ENCODE data around the gene LMBR1. TPM values are rescaled to one million over a fixed set of nuclear protein-coding genes. Genes with fewer than 3 reads are reported as not detected.

LMBR1 gene
- total RNA-seq, 1 donor, result 39.4 TPM

DNA sequence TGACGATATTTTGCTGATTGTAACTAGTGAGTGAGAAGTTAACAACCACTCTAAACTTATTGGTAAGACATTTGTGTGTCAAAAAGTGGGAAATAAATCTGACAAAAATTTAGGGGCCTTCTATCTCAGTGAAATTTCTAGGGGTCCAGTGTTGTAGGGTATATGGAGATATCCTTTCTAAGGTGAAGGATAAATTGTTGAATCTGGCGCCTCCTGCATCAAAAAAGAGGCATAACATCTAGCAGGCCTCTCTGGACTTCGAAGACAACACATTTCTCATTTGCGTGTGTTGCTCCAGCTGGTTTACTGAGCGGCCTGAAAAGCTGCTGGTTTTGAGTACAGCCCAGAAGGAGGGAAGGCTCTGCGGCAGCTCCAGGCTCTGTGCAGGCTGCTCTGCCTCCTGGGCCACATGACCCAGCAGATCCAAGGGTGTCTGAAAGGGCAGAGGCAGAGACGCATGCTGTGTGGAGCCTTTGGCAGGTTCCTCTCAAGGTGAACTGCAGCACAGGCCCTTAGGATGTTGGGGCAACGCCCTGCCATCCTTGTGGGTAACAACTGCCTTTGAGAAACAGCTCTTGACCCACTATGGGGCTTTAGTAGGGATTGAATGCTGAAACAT, 72.4 kb downstream of the LMBR1 start:
- H3K27me3 ChIP-seq (ENCODE audit: insufficient read depth, low read length), result no peaks in the 10 kb centered on the region
- no peaks in the 10 kb centered on the region for H4K20me1 ChIP-seq (ENCODE audit: insufficient read depth, low read length)
- H2AFZ ChIP-seq (ENCODE audit: low read length), result no peak overlapping the region
- no peaks in the 10 kb centered on the region for H3K9me3 ChIP-seq (ENCODE audit: low read depth, low read length)
- no peak for DNase-seq (ENCODE audit: insufficient read length, low spot score, missing footprints)
- H3K4me2 ChIP-seq (ENCODE audit: insufficient read depth, low read length), result no peak overlapping the region
- no peaks in the 10 kb centered on the region for H3K36me3 ChIP-seq (ENCODE audit: insufficient read depth, low read length)
- H3K27ac ChIP-seq (ENCODE audit: low read depth, low read length), result no peak overlapping the region
- no peaks in the 10 kb centered on the region for H3K4me1 ChIP-seq (ENCODE audit: insufficient read depth, low read length)
- no peaks in the 10 kb centered on the region for H3K79me2 ChIP-seq (ENCODE audit: insufficient read depth, low read length)
- H3K4me3 ChIP-seq (ENCODE audit: insufficient read depth, low read length), result no peak overlapping the region
- TF ChIP-seq, protein P1, sequence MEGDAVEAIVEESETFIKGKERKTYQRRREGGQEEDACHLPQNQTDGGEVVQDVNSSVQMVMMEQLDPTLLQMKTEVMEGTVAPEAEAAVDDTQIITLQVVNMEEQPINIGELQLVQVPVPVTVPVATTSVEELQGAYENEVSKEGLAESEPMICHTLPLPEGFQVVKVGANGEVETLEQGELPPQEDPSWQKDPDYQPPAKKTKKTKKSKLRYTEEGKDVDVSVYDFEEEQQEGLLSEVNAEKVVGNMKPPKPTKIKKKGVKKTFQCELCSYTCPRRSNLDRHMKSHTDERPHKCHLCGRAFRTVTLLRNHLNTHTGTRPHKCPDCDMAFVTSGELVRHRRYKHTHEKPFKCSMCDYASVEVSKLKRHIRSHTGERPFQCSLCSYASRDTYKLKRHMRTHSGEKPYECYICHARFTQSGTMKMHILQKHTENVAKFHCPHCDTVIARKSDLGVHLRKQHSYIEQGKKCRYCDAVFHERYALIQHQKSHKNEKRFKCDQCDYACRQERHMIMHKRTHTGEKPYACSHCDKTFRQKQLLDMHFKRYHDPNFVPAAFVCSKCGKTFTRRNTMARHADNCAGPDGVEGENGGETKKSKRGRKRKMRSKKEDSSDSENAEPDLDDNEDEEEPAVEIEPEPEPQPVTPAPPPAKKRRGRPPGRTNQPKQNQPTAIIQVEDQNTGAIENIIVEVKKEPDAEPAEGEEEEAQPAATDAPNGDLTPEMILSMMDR (IDR thresholded peaks at IDR 0.05; ENCODE audit: extremely low read depth, low read depth, low read length), result peak; percentile 33

- Histone ChIP-seq H3K36me3 (ENCODE audit: insufficient read depth, low read length) (no peaks in the 10 kb centered on the region), H4K20me1 (ENCODE audit: insufficient read depth, low read length) (no peaks in the 10 kb centered on the region), H3K4me3 (ENCODE audit: insufficient read depth, low read length) (no peak overlapping the region), H3K4me1 (ENCODE audit: insufficient read depth, low read length) (no peaks in the 10 kb centered on the region), H3K27ac (ENCODE audit: low read depth, low read length) (no peak overlapping the region), H3K4me2 (ENCODE audit: insufficient read depth, low read length) (no peak overlapping the region), H3K27me3 (ENCODE audit: insufficient read depth, low read length) (no peaks in the 10 kb centered on the region), H3K79me2 (ENCODE audit: insufficient read depth, low read length) (no peaks in the 10 kb centered on the region), H3K9me3 (ENCODE audit: low read depth, low read length) (no peaks in the 10 kb centered on the region), H2AFZ (ENCODE audit: low read length) (no peak overlapping the region)
- TF ChIP-seq, protein P1 (IDR thresholded peaks at IDR 0.05; ENCODE audit: extremely low read depth, low read depth, low read length), result no peak
- no peak for DNase-seq (ENCODE audit: insufficient read length, low spot score, missing footprints)
Measured at GRCh38 chr7:156819733-156820295, 73.2 kb downstream of the LMBR1 start.

DNA sequence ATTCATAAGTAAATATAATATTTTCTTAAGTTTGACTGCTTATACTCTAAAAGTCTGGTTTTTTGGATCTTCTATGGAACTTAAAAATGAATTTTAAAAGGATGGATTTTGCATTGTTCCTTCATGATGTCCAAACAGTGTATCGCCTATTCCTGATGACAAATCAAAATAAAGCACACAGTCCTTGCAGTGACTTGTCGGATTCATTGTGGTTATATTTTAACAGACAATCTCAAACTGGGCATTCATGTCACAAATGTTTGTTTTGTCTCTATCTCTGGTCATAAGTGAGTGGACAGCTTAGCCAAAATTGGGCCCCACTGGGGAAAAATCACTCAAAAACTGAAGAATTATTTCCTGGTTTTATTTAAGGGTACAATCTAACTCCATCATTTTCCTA, 74.8 kb downstream of the LMBR1 start:
- Histone ChIP-seq H3K27me3 (ENCODE audit: insufficient read depth, low read length) (no peaks in the 10 kb centered on the region), H3K4me2 (ENCODE audit: insufficient read depth, low read length) (no peak overlapping the region), H3K79me2 (ENCODE audit: insufficient read depth, low read length) (no peaks in the 10 kb centered on the region), H3K36me3 (ENCODE audit: insufficient read depth, low read length) (no peaks in the 10 kb centered on the region), H2AFZ (ENCODE audit: low read length) (no peak overlapping the region), H3K27ac (ENCODE audit: low read depth, low read length) (no peak overlapping the region), H3K4me1 (ENCODE audit: insufficient read depth, low read length) (no peaks in the 10 kb centered on the region), H3K4me3 (ENCODE audit: insufficient read depth, low read length) (no peak overlapping the region), H4K20me1 (ENCODE audit: insufficient read depth, low read length) (no peaks in the 10 kb centered on the region), H3K9me3 (ENCODE audit: low read depth, low read length) (no peaks in the 10 kb centered on the region)
- TF ChIP-seq, protein P1 (IDR thresholded peaks at IDR 0.05; ENCODE audit: extremely low read depth, low read depth, low read length), result no peak
- DNase-seq (ENCODE audit: insufficient read length, low spot score, missing footprints), result no peak

DNA sequence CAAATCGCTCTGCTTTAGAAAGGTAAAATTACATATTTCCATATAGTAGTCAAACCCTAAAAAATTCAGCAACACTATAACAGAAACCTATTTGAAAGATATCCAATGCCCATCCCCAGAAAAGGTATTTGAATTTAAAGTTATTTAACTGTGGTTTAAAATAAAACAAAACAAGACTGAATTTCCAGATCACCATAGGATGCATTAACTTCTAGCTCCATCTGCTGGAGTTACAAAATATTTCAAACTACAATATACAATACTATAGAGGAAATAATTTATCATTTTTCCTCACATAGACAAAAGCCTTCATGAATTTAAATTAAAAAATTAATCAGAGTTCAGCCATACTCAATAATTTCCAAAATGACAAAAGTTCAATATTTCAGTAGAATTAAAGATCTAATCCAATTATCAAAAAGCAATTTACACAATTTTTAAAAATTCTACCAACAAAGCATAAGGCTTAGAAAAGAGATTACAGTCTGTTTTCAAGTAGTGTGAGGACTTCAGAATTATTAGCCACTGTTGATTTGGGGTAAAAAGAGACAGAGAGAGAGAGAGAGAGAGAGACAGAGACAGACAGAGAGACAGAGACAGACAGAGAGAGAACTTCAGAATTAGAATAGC, 75.9 kb downstream of the LMBR1 start:
- no peaks in the 10 kb centered on the region for H3K36me3 ChIP-seq (ENCODE audit: insufficient read depth, low read length)
- no peak for DNase-seq (ENCODE audit: insufficient read length, low spot score, missing footprints)

More for the DNA sequence above, 75.9 kb downstream of the LMBR1 start:
- Histone ChIP-seq H3K27me3 (ENCODE audit: insufficient read depth, low read length) (no peaks in the 10 kb centered on the region), H3K4me3 (ENCODE audit: insufficient read depth, low read length) (no peak overlapping the region), H3K27ac (ENCODE audit: low read depth, low read length) (no peak overlapping the region), H2AFZ (ENCODE audit: low read length) (no peak overlapping the region), H3K4me2 (ENCODE audit: insufficient read depth, low read length) (no peak overlapping the region), H4K20me1 (ENCODE audit: insufficient read depth, low read length) (no peaks in the 10 kb centered on the region), H3K4me1 (ENCODE audit: insufficient read depth, low read length) (no peaks in the 10 kb centered on the region), H3K9me3 (ENCODE audit: low read depth, low read length) (no peaks in the 10 kb centered on the region), H3K79me2 (ENCODE audit: insufficient read depth, low read length) (no peaks in the 10 kb centered on the region)
- TF ChIP-seq, protein P1 (IDR thresholded peaks at IDR 0.05; ENCODE audit: extremely low read depth, low read depth, low read length), result peak; percentile 51
